ENCODE results near the gene FOXJ3.
A peak's percentile ranks its signal among the peaks of the same experiment; 100 is the strongest.

FOXJ3 gene

GRCh38 chr1:42350086-42350485, 15.1 kb upstream of the FOXJ3 start:
- Histone ChIP-seq H3K36me3 (ENCODE audit: insufficient read depth, insufficient read length, low read length) (no peaks in the 10 kb centered on the region), H3K4me1 (ENCODE audit: insufficient read depth, insufficient read length) (no peaks in the 10 kb centered on the region), H3K27me3 (ENCODE audit: insufficient read depth, insufficient read length) (no peaks in the 10 kb centered on the region), H3K4me3 (ENCODE audit: insufficient read length, low read depth) (no peak overlapping the region), H3K9ac (ENCODE audit: insufficient read length, low read depth) (no peak overlapping the region), H3K9me3 (ENCODE audit: insufficient read depth, low read length) (no peaks in the 10 kb centered on the region)
- TF ChIP-seq YY1 (IDR thresholded peaks at IDR 0.05; ENCODE audit: insufficient read depth, insufficient read length): no peak
- no peak for DNase-seq (ENCODE audit: low read depth, low spot score)

GRCh38 chr1:42348498-42348897, 13.5 kb upstream of the FOXJ3 start:
- Histone ChIP-seq H3K9me3 (ENCODE audit: insufficient read depth, low read length) (no peaks in the 10 kb centered on the region), H3K9ac (ENCODE audit: insufficient read length, low read depth) (no peak overlapping the region), H3K4me1 (ENCODE audit: insufficient read depth, insufficient read length) (no peaks in the 10 kb centered on the region), H3K4me3 (ENCODE audit: insufficient read length, low read depth) (no peak overlapping the region), H3K27me3 (ENCODE audit: insufficient read depth, insufficient read length) (no peaks in the 10 kb centered on the region), H3K36me3 (ENCODE audit: insufficient read depth, insufficient read length, low read length) (no peaks in the 10 kb centered on the region)
- DNase-seq (ENCODE audit: low read depth, low spot score): no peak
- TF ChIP-seq YY1 (IDR thresholded peaks at IDR 0.05; ENCODE audit: insufficient read depth, insufficient read length) (no peak), SUZ12 (IDR thresholded peaks at IDR 0.05; ENCODE audit: extremely low read depth, insufficient read depth, insufficient read length) (no peak), ZNF274 (IDR thresholded peaks at IDR 0.05; ENCODE audit: low read depth, low read length) (no peak)

GRCh38 chr1:42343049-42343448, 8.0 kb upstream of the FOXJ3 start:
- no peak overlapping the region for H3K9ac ChIP-seq (ENCODE audit: insufficient read length, low read depth)

GRCh38 chr1:42340901-42341300, 5.9 kb upstream of the FOXJ3 start:
- no peak for TF ChIP-seq YY1 (IDR thresholded peaks at IDR 0.05; ENCODE audit: insufficient read depth, insufficient read length)
- no peak for TF ChIP-seq SUZ12 (IDR thresholded peaks at IDR 0.05; ENCODE audit: extremely low read depth, insufficient read depth, insufficient read length)
- no peak for TF ChIP-seq ZNF274 (IDR thresholded peaks at IDR 0.05; ENCODE audit: low read depth, low read length)
- Histone ChIP-seq H3K9ac (ENCODE audit: insufficient read length, low read depth) (no peak overlapping the region), H3K4me3 (ENCODE audit: insufficient read length, low read depth) (no peak overlapping the region), H3K36me3 (ENCODE audit: insufficient read depth, insufficient read length, low read length) (no peaks in the 10 kb centered on the region), H3K27me3 (ENCODE audit: insufficient read depth, insufficient read length) (no peaks in the 10 kb centered on the region), H3K4me1 (ENCODE audit: insufficient read depth, insufficient read length) (peaks cover 2% of the 10 kb centered on the region), H3K9me3 (ENCODE audit: insufficient read depth, low read length) (no peaks in the 10 kb centered on the region)
- no peak for DNase-seq (ENCODE audit: low read depth, low spot score)

More at GRCh38 chr1:42343049-42343448, 8.0 kb upstream of the FOXJ3 start:
- H3K4me1 ChIP-seq (ENCODE audit: insufficient read depth, insufficient read length): peaks cover 2% of the 10 kb centered on the region
- TF ChIP-seq SUZ12 (IDR thresholded peaks at IDR 0.05; ENCODE audit: extremely low read depth, insufficient read depth, insufficient read length) (no peak), ZNF274 (IDR thresholded peaks at IDR 0.05; ENCODE audit: low read depth, low read length) (no peak)
- no peaks in the 10 kb centered on the region for H3K9me3 ChIP-seq (ENCODE audit: insufficient read depth, low read length)
- H3K36me3 ChIP-seq (ENCODE audit: insufficient read depth, insufficient read length, low read length): no peaks in the 10 kb centered on the region
- no peaks in the 10 kb centered on the region for H3K27me3 ChIP-seq (ENCODE audit: insufficient read depth, insufficient read length)
- no peak overlapping the region for H3K4me3 ChIP-seq (ENCODE audit: insufficient read length, low read depth)
- DNase-seq (ENCODE audit: low read depth, low spot score): no peak

- no peaks in the 10 kb centered on the region for H3K27me3 ChIP-seq (ENCODE audit: insufficient read depth, insufficient read length)
- H3K4me1 ChIP-seq (ENCODE audit: insufficient read depth, insufficient read length): peaks cover 2% of the 10 kb centered on the region
- H3K36me3 ChIP-seq (ENCODE audit: insufficient read depth, insufficient read length, low read length): no peaks in the 10 kb centered on the region
- H3K9ac ChIP-seq (ENCODE audit: insufficient read length, low read depth): no peak overlapping the region
- H3K4me3 ChIP-seq (ENCODE audit: insufficient read length, low read depth): no peak overlapping the region
- DNase-seq (ENCODE audit: low read depth, low spot score): no peak
- H3K9me3 ChIP-seq (ENCODE audit: insufficient read depth, low read length): no peaks in the 10 kb centered on the region
- TF ChIP-seq SUZ12 (IDR thresholded peaks at IDR 0.05; ENCODE audit: extremely low read depth, insufficient read depth, insufficient read length) (no peak), YY1 (IDR thresholded peaks at IDR 0.05; ENCODE audit: insufficient read depth, insufficient read length) (no peak), ZNF274 (IDR thresholded peaks at IDR 0.05; ENCODE audit: low read depth, low read length) (no peak)
Measured at GRCh38 chr1:42340093-42340492, 5.1 kb upstream of the FOXJ3 start.

GRCh38 chr1:42336978-42337377, 1.9 kb upstream of the FOXJ3 start:
- no peak overlapping the region for H3K4me3 ChIP-seq (ENCODE audit: insufficient read length, low read depth)
- H3K27me3 ChIP-seq (ENCODE audit: insufficient read depth, insufficient read length): no peaks in the 10 kb centered on the region
- TF ChIP-seq ZNF274 (IDR thresholded peaks at IDR 0.05; ENCODE audit: low read depth, low read length) (no peak), YY1 (IDR thresholded peaks at IDR 0.05; ENCODE audit: insufficient read depth, insufficient read length) (no peak), SUZ12 (IDR thresholded peaks at IDR 0.05; ENCODE audit: extremely low read depth, insufficient read depth, insufficient read length) (no peak)
- no peaks in the 10 kb centered on the region for H3K36me3 ChIP-seq (ENCODE audit: insufficient read depth, insufficient read length, low read length)
- H3K4me1 ChIP-seq (ENCODE audit: insufficient read depth, insufficient read length): peaks cover 2% of the 10 kb centered on the region
- H3K9me3 ChIP-seq (ENCODE audit: insufficient read depth, low read length): no peaks in the 10 kb centered on the region
- DNase-seq (ENCODE audit: low read depth, low spot score): no peak
- H3K9ac ChIP-seq (ENCODE audit: insufficient read length, low read depth): no peak overlapping the region

GRCh38 chr1:42335809-42336518, 929 bp upstream of the FOXJ3 start:
- no peaks in the 10 kb centered on the region for H3K9me3 ChIP-seq (ENCODE audit: insufficient read depth, low read length)
- peaks cover under 1% of the 10 kb centered on the region for H3K4me1 ChIP-seq (ENCODE audit: insufficient read depth, insufficient read length)
- peak overlapping the region; percentile 93 for H3K9ac ChIP-seq (ENCODE audit: insufficient read length, low read depth)
- no peak for DNase-seq (ENCODE audit: low read depth, low spot score)
- TF ChIP-seq ZNF274 (IDR thresholded peaks at IDR 0.05; ENCODE audit: low read depth, low read length): no peak
- no peak for TF ChIP-seq SUZ12 (IDR thresholded peaks at IDR 0.05; ENCODE audit: extremely low read depth, insufficient read depth, insufficient read length)
- no peak for TF ChIP-seq YY1 (IDR thresholded peaks at IDR 0.05; ENCODE audit: insufficient read depth, insufficient read length)
- H3K27me3 ChIP-seq (ENCODE audit: insufficient read depth, insufficient read length): no peaks in the 10 kb centered on the region
- no peaks in the 10 kb centered on the region for H3K36me3 ChIP-seq (ENCODE audit: insufficient read depth, insufficient read length, low read length)
- H3K4me3 ChIP-seq (ENCODE audit: insufficient read length, low read depth): peak overlapping the region; percentile 90
